Loucy (cell line): Measurements from ENCODE around the gene CDK4.
A peak's percentile ranks its signal among the peaks of the same experiment; 100 is the strongest.

Experiments
- H2AFZ ChIP-seq: fragments of 200-600 bp; sonication (generic); 2 replicates; pipeline ENCODE4 v1.6.0; 2016; ENCODE audit warnings: antibody characterized with exemption, mild to moderate bottlenecking, low read length, moderate library complexity
- H3F3A ChIP-seq: fragments of 200-600 bp; 2 replicates; pipeline ENCODE4 v1.6.0; 2016; ENCODE audit warnings: antibody characterized with exemption, low read depth, mild to moderate bottlenecking
- H3K27me3 ChIP-seq: fragments of 200-600 bp; sonication (generic); 2 replicates; pipeline ENCODE4 v1.6.1; 2014; ENCODE audit warnings: low read length, mild to moderate bottlenecking; ENCODE audit not compliant: insufficient read depth, poor library complexity, severe bottlenecking
- H3K36me3 ChIP-seq: fragments of 200-600 bp; sonication (generic); 2 replicates; pipeline ENCODE4 v1.6.1; 2016; ENCODE audit warnings: low read length; ENCODE audit not compliant: insufficient read depth
- H3K4me1 ChIP-seq: fragments of 200-600 bp; sonication (generic); 2 replicates; pipeline ENCODE4 v1.5.1; 2014; ENCODE audit warnings: low read length, mild to moderate bottlenecking; ENCODE audit not compliant: insufficient read depth, poor library complexity, severe bottlenecking
- H3K4me2 ChIP-seq: fragments of 200-600 bp; sonication (generic); 2 replicates; pipeline ENCODE4 v1.6.0; 2014; ENCODE audit warnings: antibody characterized with exemption, low read length, low read depth, mild to moderate bottlenecking; ENCODE audit not compliant: poor library complexity, severe bottlenecking
- H3K4me3 ChIP-seq: fragments of 200-600 bp; sonication (generic); 2 replicates; pipeline ENCODE4 v1.5.1; 2014; ENCODE audit warnings: low read length, mild to moderate bottlenecking, mixed read lengths; ENCODE audit not compliant: poor library complexity, severe bottlenecking
- H3K79me2 ChIP-seq: fragments of 200-600 bp; sonication (generic); 2 replicates; pipeline ENCODE4 v1.6.1; 2014; ENCODE audit warnings: low read length; ENCODE audit not compliant: insufficient read depth
- H3K9ac ChIP-seq: fragments of 200-600 bp; sonication (generic); 2 replicates; pipeline ENCODE4 v1.6.0; 2014; ENCODE audit warnings: mild to moderate bottlenecking, low read depth, low read length, moderate library complexity; ENCODE audit not compliant: poor library complexity, severe bottlenecking
- H3K9me2 ChIP-seq: fragments of 200-600 bp; sonication (generic); replicated peaks from 2 replicates; pipeline ENCODE4 v1.6.1; 2016; ENCODE audit warnings: low read depth, low read length, mixed read lengths
- H3K9me3 ChIP-seq: fragments of 200-600 bp; sonication (generic); 2 replicates; pipeline ENCODE4 v1.6.1; 2014; ENCODE audit warnings: mild to moderate bottlenecking, antibody characterized with exemption, low read length, low read depth; ENCODE audit not compliant: insufficient read depth
- H4K20me1 ChIP-seq: fragments of 200-600 bp; sonication (generic); 2 replicates; pipeline ENCODE4 v1.6.0; 2014; ENCODE audit warnings: antibody characterized with exemption, low read length, mild to moderate bottlenecking; ENCODE audit not compliant: insufficient read depth, poor library complexity, severe bottlenecking
- CTCF ChIP-seq: fragments of 200-600 bp; sonication (generic); conservative IDR thresholded peaks from 2 replicates; pipeline ENCODE4 v1.5.1; 2014; ENCODE audit warnings: mild to moderate bottlenecking, antibody characterized with exemption, low read length
- EZH2phosphoT487 ChIP-seq: fragments of 200-600 bp; IDR thresholded peaks from 2 replicates; pipeline ENCODE4 v1.6.1; 2018; ENCODE audit warnings: antibody characterized with exemption, mild to moderate bottlenecking, moderate library complexity, borderline replicate concordance

CDK4 gene

GRCh38 chr12:57743769-57744168 is 8.3 kb downstream of the CDK4 start:
- Histone ChIP-seq H3F3A (no peaks in the 10 kb centered on the region; the same call in 1 of the 2 replicates), H3K9me3 (no peaks in the 10 kb centered on the region), H3K4me2 (peak overlapping the region; percentile 72), H3K4me3 (peak overlapping the region; percentile 77), H4K20me1 (peaks cover 22% of the 10 kb centered on the region), H3K9ac (peak overlapping the region; percentile 69), H3K79me2 (peaks cover 39% of the 10 kb centered on the region), H3K27me3 (no peaks in the 10 kb centered on the region), H3K4me1 (peaks cover 31% of the 10 kb centered on the region), H3K9me2 (no peaks in the 10 kb centered on the region), H2AFZ (no peak overlapping the region), H3K36me3 (peaks cover 21% of the 10 kb centered on the region)
- TF ChIP-seq CTCF (no peak), EZH2phosphoT487 (no peak)

- peak overlapping the region; percentile 95 for H3K4me2 ChIP-seq
- TF ChIP-seq CTCF (peak; percentile 74), EZH2phosphoT487 (no peak)
Observed at GRCh38 chr12:57741844-57742738, 10.0 kb downstream of the CDK4 start.

GRCh38 chr12:57741413-57741789 is 10.7 kb downstream of the CDK4 start:
- Histone ChIP-seq H3K4me1 (peaks cover 31% of the 10 kb centered on the region), H2AFZ (no peak overlapping the region), H3K27me3 (no peaks in the 10 kb centered on the region), H4K20me1 (peaks cover 38% of the 10 kb centered on the region), H3F3A (no peaks in the 10 kb centered on the region), H3K36me3 (peaks cover 2% of the 10 kb centered on the region; the same call in 1 of the 2 replicates), H3K9me3 (no peaks in the 10 kb centered on the region), H3K4me3 (peak overlapping the region; percentile 80), H3K9ac (peak overlapping the region; percentile 75), H3K79me2 (peaks cover 55% of the 10 kb centered on the region), H3K9me2 (no peaks in the 10 kb centered on the region), H3K4me2 (peak overlapping the region; percentile 95)
- TF ChIP-seq CTCF: no peak
- TF ChIP-seq EZH2phosphoT487: no peak

More at GRCh38 chr12:57741844-57742738, 10.0 kb downstream of the CDK4 start:
- Histone ChIP-seq H3K9ac (peak overlapping the region; percentile 75), H2AFZ (no peak overlapping the region), H3F3A (no peaks in the 10 kb centered on the region; the same call in 1 of the 2 replicates), H3K4me3 (peak overlapping the region; percentile 80), H3K9me3 (no peaks in the 10 kb centered on the region), H3K36me3 (peaks cover 8% of the 10 kb centered on the region; the same call in 1 of the 2 replicates), H3K9me2 (no peaks in the 10 kb centered on the region), H4K20me1 (peaks cover 32% of the 10 kb centered on the region), H3K4me1 (peaks cover 31% of the 10 kb centered on the region), H3K27me3 (no peaks in the 10 kb centered on the region), H3K79me2 (peaks cover 48% of the 10 kb centered on the region)
